Measurements from ENCODE around the gene MSANTD2.

- no peak for TF ChIP-seq POLR2A (IDR thresholded peaks at IDR 0.05)
- TF ChIP-seq, protein P1, sequence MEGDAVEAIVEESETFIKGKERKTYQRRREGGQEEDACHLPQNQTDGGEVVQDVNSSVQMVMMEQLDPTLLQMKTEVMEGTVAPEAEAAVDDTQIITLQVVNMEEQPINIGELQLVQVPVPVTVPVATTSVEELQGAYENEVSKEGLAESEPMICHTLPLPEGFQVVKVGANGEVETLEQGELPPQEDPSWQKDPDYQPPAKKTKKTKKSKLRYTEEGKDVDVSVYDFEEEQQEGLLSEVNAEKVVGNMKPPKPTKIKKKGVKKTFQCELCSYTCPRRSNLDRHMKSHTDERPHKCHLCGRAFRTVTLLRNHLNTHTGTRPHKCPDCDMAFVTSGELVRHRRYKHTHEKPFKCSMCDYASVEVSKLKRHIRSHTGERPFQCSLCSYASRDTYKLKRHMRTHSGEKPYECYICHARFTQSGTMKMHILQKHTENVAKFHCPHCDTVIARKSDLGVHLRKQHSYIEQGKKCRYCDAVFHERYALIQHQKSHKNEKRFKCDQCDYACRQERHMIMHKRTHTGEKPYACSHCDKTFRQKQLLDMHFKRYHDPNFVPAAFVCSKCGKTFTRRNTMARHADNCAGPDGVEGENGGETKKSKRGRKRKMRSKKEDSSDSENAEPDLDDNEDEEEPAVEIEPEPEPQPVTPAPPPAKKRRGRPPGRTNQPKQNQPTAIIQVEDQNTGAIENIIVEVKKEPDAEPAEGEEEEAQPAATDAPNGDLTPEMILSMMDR (IDR thresholded peaks at IDR 0.05), result no peak
Observed at GRCh38 chr11:124840666-124841065, 40.5 kb upstream of the MSANTD2 start.
